Measurements from ENCODE around the gene ZDHHC12. TPM values are rescaled to one million over a fixed set of nuclear protein-coding genes. Genes with fewer than 3 reads are reported as not detected.

Gene ZDHHC12
- total RNA-seq, result 44.6 TPM

GRCh38 chr9:128723866-128724743 is at the start of gene ZDHHC12:
Gene ZDHHC12 (minus strand): TSS chr9:128724127. CDS start chr9:128724093, 34 bp downstream.

GRCh38 chr9:128771745-128772519 is 48.0 kb upstream of the ZDHHC12 start, which contains the start of gene ZER1:
Gene ZER1 (minus strand): TSS chr9:128771927. CDS start chr9:128755565, 16,362 bp downstream.

GRCh38 chr9:128702445-128702948 is 21.4 kb downstream of the ZDHHC12 start, which contains the start of gene PKN3:
Gene PKN3 (plus strand): TSS chr9:128702503. CDS start chr9:128702916, 413 bp downstream.

GRCh38 chr9:128688501-128689292 is 35.2 kb downstream of the ZDHHC12 start, which contains the start of gene SET:
Gene SET (plus strand): TSS chr9:128689222. CDS start chr9:128689583, 361 bp downstream.

Small RNA genes lying within 50 kb of the gene (small RNA-seq; reads per million reads assigned to genes)
- gene RF00017 (ENCODE audit: low replicate concordance) (not detected), gene RN7SL560P (ENCODE audit: low replicate concordance) (not detected)

Other genes starting within 250 kb of the ZDHHC12 start
- 17.7 TPM for gene GLE1, start 219.4 kb downstream of the ZDHHC12 start, total RNA-seq
- 573 TPM for gene SPTAN1, start 171.5 kb downstream of the ZDHHC12 start, total RNA-seq
- 73.6 TPM for gene DYNC2I2, start 67.3 kb downstream of the ZDHHC12 start, total RNA-seq
- gene SET, start 34.9 kb downstream of the ZDHHC12 start, total RNA-seq, result 203 TPM
- 6.1 TPM for gene PKN3, start 21.6 kb downstream of the ZDHHC12 start, total RNA-seq
- 49.2 TPM for gene ZER1, start 47.8 kb upstream of the ZDHHC12 start, total RNA-seq
- 18.7 TPM for gene TBC1D13, start 63.1 kb upstream of the ZDHHC12 start, total RNA-seq
- gene ENDOG, start 94.4 kb upstream of the ZDHHC12 start, total RNA-seq, result 20.0 TPM
- 28.6 TPM for gene SPOUT1, start 105.7 kb upstream of the ZDHHC12 start, total RNA-seq
- 14.1 TPM for gene KYAT1, start 157.8 kb upstream of the ZDHHC12 start, total RNA-seq
- 28.1 TPM for gene LRRC8A, start 158.0 kb upstream of the ZDHHC12 start, total RNA-seq
- 41.6 TPM for gene PHYHD1, start 196.9 kb upstream of the ZDHHC12 start, total RNA-seq
- 12.2 TPM for gene DOLK, start 223.5 kb upstream of the ZDHHC12 start, total RNA-seq
- gene NUP188, start 223.6 kb upstream of the ZDHHC12 start, total RNA-seq, result 48.5 TPM